ENCODE results near the gene MPND.

The MPND gene

DNA sequence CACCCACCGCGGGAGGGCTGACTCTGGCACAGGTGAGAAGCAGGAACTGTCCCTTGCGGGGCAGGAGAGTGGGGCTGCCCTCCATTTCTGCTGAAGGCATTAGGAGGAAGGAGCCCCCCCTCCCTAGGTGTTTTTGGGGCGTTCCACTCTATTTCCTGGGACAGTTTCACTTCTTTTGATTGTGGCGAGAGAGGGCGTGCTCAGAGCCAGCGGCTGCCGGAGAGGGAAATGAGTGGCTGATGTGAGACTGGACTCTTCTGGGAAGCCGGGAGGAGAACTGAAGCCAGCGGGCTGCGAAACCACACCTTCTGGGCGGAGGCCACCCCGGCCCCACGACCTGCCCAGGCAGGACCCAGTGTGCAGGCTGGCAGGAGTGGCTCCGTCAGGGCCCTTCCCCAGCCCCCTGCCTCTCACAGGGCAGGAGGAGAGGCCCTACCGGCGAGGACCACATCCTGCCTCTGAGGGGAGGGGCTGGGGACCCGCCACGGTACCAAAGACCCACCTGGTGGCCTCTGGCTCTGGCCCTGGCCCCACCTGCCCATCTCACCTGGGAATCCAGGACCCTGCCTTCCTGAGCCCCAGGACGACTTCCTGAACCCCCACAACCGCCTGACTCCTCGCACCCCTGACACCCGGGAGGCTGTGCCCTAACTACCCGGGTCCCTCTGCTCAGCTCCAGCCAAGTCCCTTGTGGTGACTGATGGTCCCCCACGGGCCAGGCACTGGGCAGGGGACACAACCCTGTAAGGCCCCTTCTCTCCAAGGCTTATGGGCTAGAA is 25.9 kb downstream of the MPND start (continued):
- TF ChIP-seq, protein P1, sequence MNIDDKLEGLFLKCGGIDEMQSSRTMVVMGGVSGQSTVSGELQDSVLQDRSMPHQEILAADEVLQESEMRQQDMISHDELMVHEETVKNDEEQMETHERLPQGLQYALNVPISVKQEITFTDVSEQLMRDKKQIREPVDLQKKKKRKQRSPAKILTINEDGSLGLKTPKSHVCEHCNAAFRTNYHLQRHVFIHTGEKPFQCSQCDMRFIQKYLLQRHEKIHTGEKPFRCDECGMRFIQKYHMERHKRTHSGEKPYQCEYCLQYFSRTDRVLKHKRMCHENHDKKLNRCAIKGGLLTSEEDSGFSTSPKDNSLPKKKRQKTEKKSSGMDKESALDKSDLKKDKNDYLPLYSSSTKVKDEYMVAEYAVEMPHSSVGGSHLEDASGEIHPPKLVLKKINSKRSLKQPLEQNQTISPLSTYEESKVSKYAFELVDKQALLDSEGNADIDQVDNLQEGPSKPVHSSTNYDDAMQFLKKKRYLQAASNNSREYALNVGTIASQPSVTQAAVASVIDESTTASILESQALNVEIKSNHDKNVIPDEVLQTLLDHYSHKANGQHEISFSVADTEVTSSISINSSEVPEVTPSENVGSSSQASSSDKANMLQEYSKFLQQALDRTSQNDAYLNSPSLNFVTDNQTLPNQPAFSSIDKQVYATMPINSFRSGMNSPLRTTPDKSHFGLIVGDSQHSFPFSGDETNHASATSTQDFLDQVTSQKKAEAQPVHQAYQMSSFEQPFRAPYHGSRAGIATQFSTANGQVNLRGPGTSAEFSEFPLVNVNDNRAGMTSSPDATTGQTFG (tag by site-specific recombination; IDR thresholded peaks at IDR 0.05; ENCODE audit: borderline replicate concordance) = no peak
- TF ChIP-seq, protein P2, sequence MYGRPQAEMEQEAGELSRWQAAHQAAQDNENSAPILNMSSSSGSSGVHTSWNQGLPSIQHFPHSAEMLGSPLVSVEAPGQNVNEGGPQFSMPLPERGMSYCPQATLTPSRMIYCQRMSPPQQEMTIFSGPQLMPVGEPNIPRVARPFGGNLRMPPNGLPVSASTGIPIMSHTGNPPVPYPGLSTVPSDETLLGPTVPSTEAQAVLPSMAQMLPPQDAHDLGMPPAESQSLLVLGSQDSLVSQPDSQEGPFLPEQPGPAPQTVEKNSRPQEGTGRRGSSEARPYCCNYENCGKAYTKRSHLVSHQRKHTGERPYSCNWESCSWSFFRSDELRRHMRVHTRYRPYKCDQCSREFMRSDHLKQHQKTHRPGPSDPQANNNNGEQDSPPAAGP (tag by site-specific recombination; IDR thresholded peaks at IDR 0.05) = 0 out of 2 replicates have a peak, but pooled peaks have one; percentile 41
- TF ChIP-seq ZNF701 (tag by site-specific recombination; IDR thresholded peaks at IDR 0.05) (no peak), ZNF560 (tag by site-specific recombination; IDR thresholded peaks at IDR 0.05; ENCODE audit: borderline replicate concordance) (no peak), ZNF501 (tag by site-specific recombination; IDR thresholded peaks at IDR 0.05) (no peak)
- TF ChIP-seq, protein P3, sequence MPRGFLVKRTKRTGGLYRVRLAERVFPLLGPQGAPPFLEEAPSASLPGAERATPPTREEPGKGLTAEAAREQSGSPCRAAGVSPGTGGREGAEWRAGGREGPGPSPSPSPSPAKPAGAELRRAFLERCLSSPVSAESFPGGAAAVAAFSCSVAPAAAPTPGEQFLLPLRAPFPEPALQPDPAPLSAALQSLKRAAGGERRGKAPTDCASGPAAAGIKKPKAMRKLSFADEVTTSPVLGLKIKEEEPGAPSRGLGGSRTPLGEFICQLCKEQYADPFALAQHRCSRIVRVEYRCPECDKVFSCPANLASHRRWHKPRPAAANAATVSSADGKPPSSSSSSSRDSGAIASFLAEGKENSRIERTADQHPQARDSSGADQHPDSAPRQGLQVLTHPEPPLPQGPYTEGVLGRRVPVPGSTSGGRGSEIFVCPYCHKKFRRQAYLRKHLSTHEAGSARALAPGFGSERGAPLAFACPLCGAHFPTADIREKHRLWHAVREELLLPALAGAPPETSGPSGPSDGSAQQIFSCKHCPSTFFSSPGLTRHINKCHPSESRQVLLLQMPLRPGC (tag by site-specific recombination; IDR thresholded peaks at IDR 0.05) = no peak

DNA sequence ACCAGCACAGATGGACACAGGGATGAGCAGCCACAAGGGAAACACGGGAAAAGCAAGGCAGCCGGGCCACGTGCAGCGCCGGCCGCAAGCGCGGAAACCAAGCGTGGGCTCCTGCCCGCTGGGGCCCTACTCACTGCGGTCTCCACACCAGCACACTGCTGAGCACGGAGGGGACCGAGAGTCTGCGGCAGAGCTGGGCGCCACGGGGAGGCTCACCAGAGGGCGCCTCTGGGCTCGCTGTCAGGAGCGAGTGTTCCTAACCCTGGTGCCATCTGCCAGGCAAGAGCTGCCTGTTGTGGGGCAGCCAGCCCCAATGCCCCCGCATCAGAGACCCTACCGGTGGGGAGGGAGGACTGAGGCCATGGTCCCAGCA is 26.5 kb downstream of the MPND start:
- Histone ChIP-seq H3K9me3 (ENCODE audit: control insufficient read depth, insufficient read depth, low read depth, low read length) (no peaks in the 10 kb centered on the region), H3K4me1 (ENCODE audit: control insufficient read depth, insufficient read depth, low read length) (0 out of 2 replicates have a peak, but pooled peaks cover 5% of the 10 kb centered on the region), H3K4me3 (ENCODE audit: low read depth, low read length) (no peak overlapping the region), H3K36me3 (ENCODE audit: control insufficient read depth in 2 of 2, insufficient read depth in 1 of 2, low read length in 2 of 2) (peaks cover 3 to 31% of the 10 kb centered on the region in 2 experiments; a peak in 2 of 3 replicates), H3K27ac (ENCODE audit: extremely low read depth, low read depth, low read length) (peak overlapping the region; percentile 24; the same call in 1 of the 2 replicates)
- POLR2A ChIA-PET = interaction anchor here (1.4 kb wide), 1 partner anchor 27 kb away, joined by 6 read pairs; the partner anchor contains the start of gene MPND
- CTCF ChIA-PET = interaction anchor here (0.9 to 4.7 kb wide), 3 partner anchors 27 to 103 kb away, joined by 3 to 14 read pairs (median 3); partner anchors contain the start of gene SH3GL1
- TF ChIP-seq, protein P4, sequence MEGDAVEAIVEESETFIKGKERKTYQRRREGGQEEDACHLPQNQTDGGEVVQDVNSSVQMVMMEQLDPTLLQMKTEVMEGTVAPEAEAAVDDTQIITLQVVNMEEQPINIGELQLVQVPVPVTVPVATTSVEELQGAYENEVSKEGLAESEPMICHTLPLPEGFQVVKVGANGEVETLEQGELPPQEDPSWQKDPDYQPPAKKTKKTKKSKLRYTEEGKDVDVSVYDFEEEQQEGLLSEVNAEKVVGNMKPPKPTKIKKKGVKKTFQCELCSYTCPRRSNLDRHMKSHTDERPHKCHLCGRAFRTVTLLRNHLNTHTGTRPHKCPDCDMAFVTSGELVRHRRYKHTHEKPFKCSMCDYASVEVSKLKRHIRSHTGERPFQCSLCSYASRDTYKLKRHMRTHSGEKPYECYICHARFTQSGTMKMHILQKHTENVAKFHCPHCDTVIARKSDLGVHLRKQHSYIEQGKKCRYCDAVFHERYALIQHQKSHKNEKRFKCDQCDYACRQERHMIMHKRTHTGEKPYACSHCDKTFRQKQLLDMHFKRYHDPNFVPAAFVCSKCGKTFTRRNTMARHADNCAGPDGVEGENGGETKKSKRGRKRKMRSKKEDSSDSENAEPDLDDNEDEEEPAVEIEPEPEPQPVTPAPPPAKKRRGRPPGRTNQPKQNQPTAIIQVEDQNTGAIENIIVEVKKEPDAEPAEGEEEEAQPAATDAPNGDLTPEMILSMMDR (tag by site-specific recombination; IDR thresholded peaks at IDR 0.05) = peak; percentile 45
- no peak for TF ChIP-seq ZNF302 (tag by site-specific recombination; IDR thresholded peaks at IDR 0.05; ENCODE audit: low read depth)

DNA sequence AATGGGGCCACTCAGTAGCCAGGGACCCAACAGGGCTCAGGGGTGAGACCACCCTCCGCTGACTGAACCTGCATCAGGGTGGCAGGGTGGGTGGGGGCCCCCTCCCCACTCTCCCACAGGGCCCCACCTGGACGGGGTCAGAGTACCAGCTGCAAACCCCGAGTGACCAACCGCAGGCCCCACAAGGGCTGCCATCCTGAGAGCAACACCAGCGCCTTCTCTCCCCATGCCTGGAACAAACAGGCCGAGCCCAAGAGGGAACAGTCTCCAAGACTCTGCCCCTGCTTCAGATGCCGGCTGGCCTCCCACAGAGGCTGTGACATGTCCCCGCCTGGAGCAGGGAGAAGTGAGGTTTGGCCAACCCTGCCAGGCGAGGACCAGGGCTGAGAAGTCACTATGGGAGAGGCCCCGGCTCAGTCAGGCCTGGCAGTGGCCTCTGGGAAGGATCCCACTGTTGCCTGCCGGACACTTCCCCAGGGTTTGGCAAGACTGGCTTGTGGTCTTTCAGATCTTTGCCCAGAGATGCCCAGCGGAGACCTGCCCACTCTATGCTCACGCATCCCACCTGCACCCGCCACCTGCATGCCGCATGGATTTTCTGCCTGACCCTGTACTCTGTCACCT is 27.2 kb downstream of the MPND start:
- Histone ChIP-seq H3K4me1 (ENCODE audit: control insufficient read depth, insufficient read depth, low read length) (peaks cover 7% of the 10 kb centered on the region), H3K4me3 (ENCODE audit: low read depth, low read length) (no peak overlapping the region), H3K36me3 (ENCODE audit: control insufficient read depth in 2 of 2, insufficient read depth in 1 of 2, low read length in 2 of 2) (peaks cover 0 to 24% of the 10 kb centered on the region in 2 experiments; a peak in 2 of 3 replicates), H3K27ac (ENCODE audit: extremely low read depth, low read depth, low read length) (no peak overlapping the region), H3K9me3 (ENCODE audit: control insufficient read depth, insufficient read depth, low read depth, low read length) (no peaks in the 10 kb centered on the region)
- ChIA-PET POLR2A (interaction anchor here (1.4 kb wide), 1 partner anchor 28 kb away, joined by 6 read pairs; the partner anchor contains the start of gene MPND), CTCF (interaction anchor here (0.6 to 4.7 kb wide), 4 partner anchors 18 to 103 kb away, joined by 3 to 14 read pairs (median 4); partner anchors contain the start of gene SH3GL1)
- TF ChIP-seq ZNF184 (tag by site-specific recombination; IDR thresholded peaks at IDR 0.05) (no peak), GLIS1 (tag by site-specific recombination; IDR thresholded peaks at IDR 0.05) (peak; percentile 41)

All from HEK293 (cell line).